Erythroblast (primary cell): ENCODE data around the gene COL19A1.
"Not testable (repeated sequence)": the region's sequence is repeated elsewhere in the genome, so short reads cannot be mapped to it uniquely, and the experiment has no call there.

ENCODE experiments used
- DNase-seq, 2 experiments: peaks; one replicate each; lab custom pipeline; 2025; lab: John Stamatoyannopoulos, UW
- GATA1 ChIP-seq: IDR thresholded peaks from 2 replicates; pipeline ENCODE4 v1.6.1; 2011; ENCODE audit warnings: low read depth, mild to moderate bottlenecking, control low read depth, low read length, moderate library complexity
- POLR2A ChIP-seq: IDR thresholded peaks from 2 replicates; pipeline ENCODE4 v1.6.1; 2011; ENCODE audit warnings: mild to moderate bottlenecking, low read length

The COL19A1 gene

DNA sequence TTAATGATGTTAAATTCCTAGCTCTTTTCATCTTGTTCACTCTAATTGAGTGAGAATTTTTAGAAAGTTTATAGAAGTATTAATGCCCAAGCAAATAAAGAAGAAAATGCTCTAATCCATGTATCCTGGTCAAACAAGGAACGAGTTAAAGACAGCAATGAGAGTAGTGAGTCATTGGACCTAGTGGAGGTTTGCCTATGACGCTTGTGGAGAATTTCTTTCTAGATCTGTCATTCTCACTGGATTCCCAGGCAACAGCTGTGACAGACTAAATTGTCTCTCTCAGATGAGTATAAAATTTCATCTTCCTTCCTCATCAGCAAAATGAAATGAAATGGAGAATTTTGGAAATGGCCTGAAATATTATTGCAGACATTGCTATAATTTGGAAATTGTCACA is 127.9 kb downstream of the COL19A1 start:
- no peak for TF ChIP-seq POLR2A
- TF ChIP-seq GATA1: no peak
- no peak for DNase-seq

GRCh38 chr6:70008189-70008588 is 141.8 kb downstream of the COL19A1 start:
- no peak for DNase-seq
- TF ChIP-seq GATA1 (no peak), POLR2A (no peak)

- not testable (repeated sequence) for DNase-seq
These were observed 144.0 kb downstream of the COL19A1 start for GRCh38 chr6:70010339-70010738.

DNA sequence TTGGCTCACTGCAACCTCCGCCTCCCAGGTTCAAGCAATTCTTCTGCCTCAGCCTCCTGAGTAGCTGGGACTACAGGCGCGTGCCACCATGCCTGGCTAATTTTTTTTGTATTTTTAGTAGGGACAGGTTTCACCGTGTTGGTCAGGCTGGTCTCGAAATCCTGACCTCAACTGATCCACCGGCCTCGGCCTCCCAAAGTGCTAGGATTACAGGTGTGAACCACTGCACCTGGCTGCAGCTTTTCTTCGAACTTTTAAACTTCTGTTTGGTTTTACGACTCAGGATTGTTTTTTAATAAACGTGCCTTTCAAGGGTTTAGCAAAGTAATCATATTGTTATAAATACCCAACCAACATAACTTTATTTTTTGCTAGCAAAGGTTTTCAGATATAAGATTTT is 156.8 kb downstream of the COL19A1 start:
- not testable (repeated sequence) for DNase-seq

GRCh38 chr6:70028246-70028645 is 161.9 kb downstream of the COL19A1 start:
- no peak for DNase-seq
- TF ChIP-seq POLR2A: no peak
- no peak for TF ChIP-seq GATA1

- TF ChIP-seq GATA1 (no peak), POLR2A (no peak)
- no peak for DNase-seq
These were observed 162.6 kb downstream of the COL19A1 start for GRCh38 chr6:70028926-70029325.

DNA sequence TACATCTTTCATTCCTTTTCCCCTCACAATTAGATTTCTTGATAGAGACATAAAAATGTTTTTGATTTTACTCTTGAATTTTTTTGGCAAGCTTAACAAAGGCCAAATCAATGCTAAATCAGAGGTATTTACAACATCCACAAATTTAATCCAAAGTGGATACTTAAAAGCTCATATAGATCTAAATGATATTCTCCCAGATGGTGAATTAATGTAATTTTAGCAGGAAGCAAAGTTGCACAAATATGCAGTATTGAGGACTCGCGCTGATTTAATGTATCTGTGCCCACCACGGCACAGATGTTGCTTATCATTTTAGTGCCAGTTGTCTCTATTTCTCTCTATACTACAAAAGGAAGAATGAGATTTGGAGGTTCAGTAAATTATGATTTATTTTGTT is 167.4 kb downstream of the COL19A1 start:
- no peak for TF ChIP-seq POLR2A
- TF ChIP-seq GATA1: no peak
- no peak for DNase-seq

DNA sequence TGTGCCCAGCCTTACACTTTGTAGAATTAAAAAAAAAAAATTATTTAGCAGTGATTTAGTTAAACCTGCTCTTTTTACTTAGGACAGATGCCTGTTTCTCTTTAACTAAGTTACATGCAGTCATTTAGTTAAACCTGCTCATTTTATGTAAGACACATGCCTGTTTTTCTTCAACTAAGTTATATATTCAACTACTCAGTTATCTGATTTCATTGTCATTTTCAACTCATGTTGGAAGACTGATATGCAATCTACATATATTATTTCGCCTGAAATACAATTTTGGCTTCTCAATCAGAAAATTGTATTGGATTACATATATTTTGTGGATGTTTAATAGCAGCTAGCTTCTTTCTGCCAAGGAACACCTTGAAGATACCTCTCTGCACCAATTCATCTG is 171.1 kb downstream of the COL19A1 start:
- no peak for DNase-seq
- TF ChIP-seq POLR2A (no peak), GATA1 (no peak)

DNA sequence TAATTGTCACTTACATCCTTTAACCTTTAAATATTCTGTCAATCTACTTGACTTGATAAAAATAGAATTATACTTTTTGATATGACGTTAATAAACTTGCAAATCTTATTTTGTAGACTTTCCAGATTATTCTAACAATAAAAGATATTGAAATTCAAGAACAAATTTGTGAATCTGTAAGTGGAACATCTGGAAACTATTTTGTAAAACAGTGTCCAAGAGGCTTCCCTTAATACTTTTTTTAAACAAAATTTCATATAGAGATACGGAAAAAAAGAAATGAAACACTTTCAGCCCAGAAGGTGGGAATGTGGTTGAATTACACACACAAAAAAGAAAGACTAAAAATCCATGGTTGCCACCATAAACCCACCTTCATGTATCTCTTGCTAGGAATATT is 174.4 kb downstream of the COL19A1 start:
- no peak for DNase-seq
- TF ChIP-seq POLR2A: no peak
- no peak for TF ChIP-seq GATA1

- TF ChIP-seq POLR2A: no peak
- no peak for TF ChIP-seq GATA1
- no peak for DNase-seq
These were observed 175.1 kb downstream of the COL19A1 start for GRCh38 chr6:70041411-70041810.

GRCh38 chr6:70045413-70045812 is 179.1 kb downstream of the COL19A1 start:
- no peak for TF ChIP-seq POLR2A
- TF ChIP-seq GATA1: no peak
- no peak for DNase-seq

DNA sequence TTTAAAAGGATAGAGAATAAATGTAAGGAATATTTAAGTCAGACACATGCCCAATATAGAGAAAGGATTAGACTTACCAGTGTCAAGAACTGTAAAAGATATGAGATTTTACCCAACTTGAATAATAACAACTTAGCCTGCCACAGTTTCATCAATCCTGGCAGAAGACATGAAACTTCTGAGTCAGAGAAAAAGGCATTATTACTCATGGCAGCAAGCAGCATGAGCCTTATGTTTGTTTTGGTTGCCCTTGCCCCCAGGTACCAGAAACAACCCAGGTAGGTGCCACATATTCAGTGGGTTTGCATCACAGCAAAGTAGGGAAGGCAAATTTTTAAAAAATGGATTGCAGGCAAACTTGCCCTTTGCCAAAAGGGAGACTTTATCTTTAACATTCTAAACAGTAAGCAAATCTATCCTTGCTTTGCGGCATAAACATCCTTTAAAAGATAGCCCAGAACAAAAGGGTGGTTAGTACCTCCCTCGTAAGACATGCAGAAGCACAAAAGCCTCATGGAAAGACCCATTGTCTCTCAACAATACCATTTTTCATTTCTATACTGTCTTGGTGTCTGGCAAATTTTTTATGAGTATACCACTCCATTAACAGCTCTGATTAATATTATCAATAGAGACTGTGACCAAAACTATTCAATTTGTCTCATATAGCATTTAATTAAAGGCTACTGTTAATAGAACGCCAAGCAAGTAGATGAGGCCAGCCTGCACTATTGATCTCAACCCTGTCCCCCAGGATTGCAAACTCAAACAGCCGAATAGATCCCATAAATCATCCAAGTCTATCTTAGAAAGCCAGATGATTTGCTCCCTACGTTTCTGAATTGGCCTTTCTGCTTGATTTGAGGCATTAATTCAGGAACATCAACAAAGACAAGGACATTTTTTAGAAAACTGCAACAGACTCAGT is 185.1 kb downstream of the COL19A1 start:
- DNase-seq: no peak
- TF ChIP-seq POLR2A (no peak), GATA1 (no peak)

- no peak for DNase-seq
- TF ChIP-seq GATA1: no peak
- TF ChIP-seq POLR2A: no peak
These were observed 192.8 kb downstream of the COL19A1 start for GRCh38 chr6:70059039-70059719.

DNA sequence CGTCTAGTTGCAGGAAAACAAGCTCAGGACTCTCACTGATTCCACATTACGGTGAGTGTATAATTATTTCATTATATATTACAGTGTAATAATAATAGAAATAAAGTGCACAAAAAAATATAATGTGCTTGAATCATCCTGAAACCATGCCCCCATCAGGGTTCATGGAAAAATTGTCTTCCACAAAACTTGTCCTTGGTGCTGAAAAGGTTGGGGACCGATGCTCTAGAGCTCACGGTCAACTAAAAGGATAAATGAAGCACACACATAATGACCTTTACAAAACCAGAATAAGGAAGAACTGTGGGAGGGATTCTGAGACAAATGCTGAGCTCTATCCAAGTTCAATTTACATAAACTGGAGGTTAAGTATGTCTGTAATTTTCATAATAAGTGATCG is 194.3 kb downstream of the COL19A1 start:
- TF ChIP-seq GATA1 (no peak), POLR2A (no peak)
- no peak for DNase-seq

- DNase-seq: no peak
- TF ChIP-seq GATA1 (no peak), POLR2A (no peak)
These were observed 195.2 kb downstream of the COL19A1 start for GRCh38 chr6:70061546-70061945.
